DND-41 (cell line): ENCODE data around the gene TTC28.

Experiments
- EZH2 ChIP-seq: IDR thresholded peaks from 3 replicates; pipeline ENCODE4 v1.6.1; 2012; ENCODE audit warnings: borderline replicate concordance, low read depth, mild to moderate bottlenecking, moderate library complexity, low read length, inconsistent platforms; ENCODE audit not compliant: severe bottlenecking
- TF ChIP-seq, protein P1 (sequence below): IDR thresholded peaks from 2 replicates; pipeline ENCODE4 v1.5.1; 2012; ENCODE audit warnings: borderline replicate concordance, low read length, moderate library complexity, mild to moderate bottlenecking; ENCODE audit not compliant: poor library complexity, severe bottlenecking; ENCODE audit errors: extremely low read depth

GRCh38 chr22:28245579-28246224 is 433.9 kb downstream of the TTC28 start:
- TF ChIP-seq EZH2: no peak
- TF ChIP-seq, protein P1, sequence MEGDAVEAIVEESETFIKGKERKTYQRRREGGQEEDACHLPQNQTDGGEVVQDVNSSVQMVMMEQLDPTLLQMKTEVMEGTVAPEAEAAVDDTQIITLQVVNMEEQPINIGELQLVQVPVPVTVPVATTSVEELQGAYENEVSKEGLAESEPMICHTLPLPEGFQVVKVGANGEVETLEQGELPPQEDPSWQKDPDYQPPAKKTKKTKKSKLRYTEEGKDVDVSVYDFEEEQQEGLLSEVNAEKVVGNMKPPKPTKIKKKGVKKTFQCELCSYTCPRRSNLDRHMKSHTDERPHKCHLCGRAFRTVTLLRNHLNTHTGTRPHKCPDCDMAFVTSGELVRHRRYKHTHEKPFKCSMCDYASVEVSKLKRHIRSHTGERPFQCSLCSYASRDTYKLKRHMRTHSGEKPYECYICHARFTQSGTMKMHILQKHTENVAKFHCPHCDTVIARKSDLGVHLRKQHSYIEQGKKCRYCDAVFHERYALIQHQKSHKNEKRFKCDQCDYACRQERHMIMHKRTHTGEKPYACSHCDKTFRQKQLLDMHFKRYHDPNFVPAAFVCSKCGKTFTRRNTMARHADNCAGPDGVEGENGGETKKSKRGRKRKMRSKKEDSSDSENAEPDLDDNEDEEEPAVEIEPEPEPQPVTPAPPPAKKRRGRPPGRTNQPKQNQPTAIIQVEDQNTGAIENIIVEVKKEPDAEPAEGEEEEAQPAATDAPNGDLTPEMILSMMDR: no peak
